NCI-H187 (cell line): ENCODE data around the gene CMIP.
"Not testable (repeated sequence)": the region's sequence is repeated elsewhere in the genome, so short reads cannot be mapped to it uniquely, and the experiment has no call there.

Experiments used
- DNase-seq, 2 experiments: peaks; one replicate each; lab custom pipeline; 2025; lab: John Stamatoyannopoulos, UW

CMIP gene

DNA sequence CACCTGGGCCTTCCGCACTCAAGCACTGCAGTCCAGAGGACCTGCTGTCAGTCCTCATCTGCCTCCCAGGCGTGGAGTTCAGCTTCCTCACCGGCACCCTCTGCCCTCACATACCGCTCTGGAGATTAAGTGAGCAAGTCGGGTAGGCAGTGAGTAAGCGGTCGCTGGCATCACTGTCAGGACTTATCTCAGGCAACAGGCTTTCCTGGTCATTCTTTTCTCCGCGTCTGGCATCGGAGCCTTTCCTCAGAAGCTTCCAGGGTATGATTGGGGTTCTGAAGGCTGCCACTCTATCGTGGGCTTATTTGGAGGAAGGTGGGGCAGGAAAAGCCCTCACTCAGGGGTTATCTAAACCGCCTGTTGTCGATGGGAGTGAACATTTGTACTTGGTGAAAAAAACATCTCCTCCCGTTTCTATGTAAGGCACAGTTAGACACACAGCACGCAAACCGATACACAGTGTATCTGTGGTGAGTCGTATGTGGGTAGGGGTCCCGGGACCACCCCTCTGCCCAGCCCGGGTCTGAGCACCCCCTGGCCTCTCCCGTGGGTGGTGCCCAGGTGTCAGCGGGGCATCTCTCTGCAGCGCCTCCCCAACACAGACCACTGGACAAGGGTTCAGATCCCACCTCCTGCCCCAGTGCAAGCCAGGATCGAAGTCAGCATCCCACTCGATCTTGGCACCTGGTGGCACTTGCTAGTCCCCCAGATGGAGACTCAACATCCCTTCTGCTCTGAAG, 242.0 kb downstream of the CMIP start:
- no peak for DNase-seq

DNA sequence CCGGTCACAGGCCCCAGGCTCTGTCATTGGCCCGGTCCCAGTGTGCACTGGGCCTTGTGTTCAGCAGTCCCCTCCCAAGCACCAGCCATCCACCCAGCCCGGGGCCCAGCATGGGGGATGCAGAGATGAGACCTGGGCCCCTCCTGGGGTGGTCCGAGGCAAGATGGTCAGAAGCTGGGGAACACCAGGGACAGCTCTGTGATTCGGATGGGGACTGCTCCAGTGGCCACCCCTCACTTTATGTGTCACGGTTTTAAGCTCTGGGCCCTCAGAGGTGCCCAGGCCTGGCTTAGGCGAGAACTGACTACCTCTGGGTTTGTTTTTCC, 242.5 kb downstream of the CMIP start:
- DNase-seq = no peak

DNA sequence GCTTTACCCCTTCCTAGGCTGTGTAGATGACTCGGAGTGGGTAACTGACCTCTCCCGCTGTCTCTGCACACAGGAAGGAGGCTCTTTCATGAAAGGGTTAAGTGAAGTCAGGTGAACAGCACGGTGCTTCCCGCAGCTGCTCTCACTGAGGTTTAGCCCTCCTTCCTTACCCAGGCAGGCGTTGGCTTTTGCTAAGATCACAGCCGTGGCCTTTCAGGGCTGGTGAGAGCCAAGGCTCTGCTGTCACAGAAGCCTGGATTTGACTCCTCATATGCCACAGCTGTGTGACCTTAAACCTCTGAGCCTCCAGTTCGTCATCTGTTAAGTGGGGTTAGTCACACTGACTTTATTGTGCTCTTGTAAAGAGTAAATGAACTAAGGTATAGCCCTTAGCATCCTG, 243.6 kb downstream of the CMIP start:
- no peak for DNase-seq

DNA sequence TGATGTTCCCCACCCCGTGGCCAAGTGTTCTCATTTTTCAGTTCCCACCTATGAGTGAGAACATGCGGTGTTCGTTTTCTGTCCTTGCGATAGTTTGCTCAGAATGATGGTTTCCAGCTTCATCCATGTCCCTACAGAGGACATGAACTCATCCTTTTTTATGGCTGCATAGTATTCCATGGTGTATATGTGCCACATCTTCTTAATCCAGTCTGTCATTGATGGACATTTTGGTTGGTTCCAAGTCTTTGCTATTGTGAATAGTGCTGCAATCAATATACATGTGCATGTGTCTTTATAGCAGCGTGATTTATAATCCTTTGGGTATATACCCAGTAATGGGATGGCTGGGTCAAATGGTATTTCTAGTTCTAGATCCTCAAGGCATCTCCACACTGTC, 244.2 kb downstream of the CMIP start:
- not testable (repeated sequence) for DNase-seq

- DNase-seq = no peak
Observed at GRCh38 chr16:81692021-81692420, 247.4 kb downstream of the CMIP start.

- DNase-seq = no peak
Observed at GRCh38 chr16:81692571-81692970, 248.0 kb downstream of the CMIP start.

DNA sequence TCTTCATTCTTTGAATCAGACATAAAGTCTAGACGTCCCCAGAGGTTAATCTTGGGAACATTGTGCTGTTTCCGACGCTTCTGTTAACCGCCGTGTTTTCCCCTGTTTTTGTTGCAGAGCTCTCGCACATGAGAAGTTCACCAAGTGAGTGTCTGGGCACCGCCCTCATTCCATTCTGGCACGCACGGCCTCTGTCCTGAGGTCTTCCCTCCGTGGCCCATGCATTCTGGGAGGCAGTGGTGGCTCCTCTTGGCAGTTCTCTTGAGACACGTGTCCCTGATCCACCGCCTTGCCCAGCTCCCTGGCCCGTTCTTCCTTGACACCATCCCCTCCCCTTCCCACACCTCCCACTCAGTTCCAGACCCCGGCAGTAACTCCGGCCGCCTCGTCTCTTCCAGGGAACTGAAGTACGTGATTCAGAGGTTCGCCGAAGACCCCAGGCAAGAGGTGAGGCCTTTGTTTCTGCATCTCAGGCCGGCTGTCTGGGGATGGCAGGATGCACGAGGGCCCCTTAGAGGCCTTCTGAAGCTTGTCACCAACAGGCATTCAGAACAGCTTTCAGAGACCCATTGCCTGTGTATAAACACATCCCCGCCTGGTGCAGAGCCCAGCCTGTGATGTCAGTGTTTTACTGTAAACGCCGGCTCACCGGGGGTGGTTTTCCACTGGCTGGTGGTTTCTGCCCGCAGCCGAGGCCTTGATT, 248.6 kb downstream of the CMIP start:
- no peak for DNase-seq

DNA sequence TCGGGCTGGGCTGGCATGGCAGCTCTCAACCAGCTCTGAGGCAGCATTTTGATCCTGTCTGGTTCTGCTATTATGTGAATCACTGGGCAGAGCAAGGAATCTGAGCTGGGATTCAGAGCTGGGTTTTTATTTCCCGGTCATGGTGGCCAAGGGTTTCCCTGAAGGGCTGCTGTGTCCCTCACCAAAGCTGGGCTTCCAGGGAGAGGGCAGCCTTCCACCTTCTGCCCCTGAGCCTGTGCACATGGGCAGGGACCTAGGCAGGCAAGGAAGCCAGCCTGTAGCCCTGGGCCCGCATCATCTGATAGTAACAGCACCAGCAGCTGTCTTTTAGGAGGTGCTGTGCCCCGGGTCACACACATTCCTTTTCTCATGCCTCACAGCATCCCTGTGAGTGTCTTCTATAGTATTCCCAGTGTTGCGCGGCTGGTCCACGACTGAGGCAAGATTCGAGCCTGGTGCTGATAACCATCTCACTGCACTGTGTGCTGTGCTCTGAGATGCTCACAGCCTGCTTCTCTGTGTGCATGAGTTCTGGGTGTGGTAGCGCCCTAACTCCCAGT, 249.2 kb downstream of the CMIP start:
- no peak for DNase-seq

DNA sequence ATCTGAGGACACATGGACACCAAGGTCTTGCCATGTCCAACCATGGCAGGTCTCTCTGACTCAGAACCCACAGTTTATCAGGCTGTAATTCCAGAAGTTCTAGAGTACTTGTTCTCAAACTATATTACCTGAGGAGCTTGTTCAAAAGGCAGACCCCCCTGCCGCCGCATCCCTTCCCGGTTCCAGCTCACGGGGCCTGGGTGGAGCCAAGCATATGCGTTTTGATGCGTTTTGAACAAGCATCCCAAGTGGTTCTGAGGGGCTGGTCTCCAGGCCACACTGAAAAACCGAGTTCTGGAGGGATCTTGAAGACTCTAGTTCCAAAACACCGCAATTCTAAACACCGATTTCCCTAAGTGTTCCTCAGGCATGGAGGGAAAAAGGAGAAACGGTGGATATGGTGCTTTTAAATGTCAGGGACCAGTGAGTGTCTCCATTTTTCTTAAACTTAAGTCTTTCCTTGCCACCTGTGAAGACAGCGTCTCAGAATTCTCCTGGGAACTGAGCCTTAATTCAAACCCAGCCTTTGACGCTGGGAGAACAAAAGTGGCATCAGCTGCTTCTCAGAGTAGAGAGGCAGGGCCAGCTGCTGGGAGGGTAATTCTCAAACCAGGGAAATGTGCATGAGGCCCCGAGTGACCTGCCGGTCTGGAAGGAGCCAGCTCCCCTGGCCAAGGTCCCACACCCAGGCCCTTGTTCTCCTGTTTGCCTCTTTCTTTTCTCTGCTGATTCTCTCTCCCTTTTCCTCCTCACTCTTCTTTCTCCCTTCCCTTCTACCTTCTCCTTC, 250.1 kb downstream of the CMIP start:
- no peak for DNase-seq

DNA sequence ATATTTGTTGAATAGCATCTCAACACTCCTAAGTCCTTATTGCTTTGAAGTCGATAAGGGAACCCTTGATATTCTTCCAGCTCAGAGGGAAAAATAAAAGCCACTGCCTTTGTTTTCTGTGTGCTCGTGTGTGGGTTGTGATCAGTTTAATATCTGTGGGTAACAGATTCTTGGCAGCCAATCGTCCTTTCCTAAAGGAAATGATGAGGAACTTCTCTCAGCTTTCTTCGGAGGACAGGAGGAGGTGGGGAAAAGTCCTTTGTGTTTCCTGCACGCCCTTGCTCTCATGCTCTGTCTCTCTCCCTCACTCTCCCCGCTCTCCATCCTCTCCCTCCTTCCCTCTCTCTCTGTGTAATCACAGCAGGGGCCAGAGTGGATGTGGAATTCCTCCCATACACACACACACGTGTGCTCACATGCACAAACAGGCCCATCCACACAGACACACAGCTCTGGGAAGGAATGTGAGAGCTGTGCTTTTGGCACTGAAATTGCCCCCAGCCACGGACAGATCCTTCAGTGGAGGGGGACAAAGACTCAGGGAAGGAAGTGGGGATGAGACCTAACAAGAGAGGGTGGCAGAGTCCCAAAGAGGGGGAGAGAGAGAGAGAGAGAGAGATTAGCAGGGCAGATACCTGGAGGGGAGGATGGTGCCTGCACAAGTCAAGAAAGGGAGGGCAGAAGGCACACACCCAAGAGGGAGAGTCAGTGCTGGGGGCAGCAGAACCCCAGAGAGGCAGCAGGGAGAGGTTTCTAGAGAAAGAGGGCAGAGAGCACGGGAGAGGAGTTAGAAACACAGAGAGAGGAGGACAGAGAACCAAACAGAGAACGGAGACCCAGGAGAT, 250.9 kb downstream of the CMIP start:
- no peak for DNase-seq

GRCh38 chr16:81696166-81696960, 251.8 kb downstream of the CMIP start:
- no peak for DNase-seq

DNA sequence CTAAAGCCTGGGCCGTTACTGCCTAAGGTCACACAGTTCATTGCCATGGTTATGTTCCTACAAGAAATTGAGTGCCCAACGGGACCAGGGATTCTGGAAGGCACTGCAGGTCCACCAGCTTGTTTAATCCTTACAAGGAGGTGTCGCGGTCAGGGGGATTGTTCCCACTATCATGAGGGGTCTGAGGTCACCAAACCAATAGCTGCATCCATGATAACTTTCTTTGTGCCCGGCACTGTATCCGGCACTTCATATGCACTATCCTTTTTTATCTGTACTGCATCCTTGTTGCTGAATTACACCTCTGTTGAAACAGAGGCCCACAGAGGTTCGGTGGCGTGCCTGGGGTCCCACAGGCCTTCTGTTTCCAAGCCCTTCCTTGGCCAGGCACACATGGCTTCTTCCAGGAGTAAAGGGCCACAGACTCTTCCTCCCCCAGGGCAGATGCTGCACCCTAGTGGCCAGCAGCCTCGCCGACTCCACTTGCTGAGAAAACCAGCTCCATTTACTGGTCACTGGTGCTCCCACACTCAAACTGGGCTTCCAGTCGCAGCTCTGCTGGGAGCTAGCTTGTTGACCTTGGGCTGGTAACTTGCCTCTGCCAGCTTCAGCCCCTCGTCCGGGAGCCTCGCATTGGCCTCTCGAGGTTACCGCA, 252.5 kb downstream of the CMIP start:
- DNase-seq = no peak

- no peak for DNase-seq
Observed at GRCh38 chr16:81697616-81698309, 253.2 kb downstream of the CMIP start.

GRCh38 chr16:81698310-81698641, 253.7 kb downstream of the CMIP start:
- DNase-seq = no peak

DNA sequence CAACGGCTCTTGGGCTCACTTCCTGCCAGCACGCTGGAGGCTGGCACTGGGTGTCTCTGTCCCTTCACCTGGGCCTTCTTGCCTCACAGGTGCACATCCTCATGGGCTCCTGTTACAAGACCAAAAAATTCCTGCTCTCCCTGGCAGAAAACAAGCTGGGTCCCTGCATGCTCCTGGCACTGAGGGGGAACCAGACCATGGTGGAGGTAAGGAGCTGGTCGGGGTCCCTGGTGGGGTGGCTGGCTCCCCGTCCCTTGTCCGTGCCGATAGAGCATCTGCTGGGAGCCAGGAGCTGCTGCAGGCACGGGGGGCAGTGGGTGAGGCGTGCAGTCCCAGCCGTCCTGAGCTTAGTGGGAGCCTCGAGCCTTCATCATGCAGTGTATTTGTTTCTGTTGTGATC, 255.0 kb downstream of the CMIP start:
- DNase-seq = no peak

- DNase-seq = no peak
Observed at GRCh38 chr16:81700071-81700779, 255.6 kb downstream of the CMIP start.

GRCh38 chr16:81700780-81701165, 256.2 kb downstream of the CMIP start:
- DNase-seq = no peak

- no peak for DNase-seq
Observed at GRCh38 chr16:81701296-81701970, 256.8 kb downstream of the CMIP start.

DNA sequence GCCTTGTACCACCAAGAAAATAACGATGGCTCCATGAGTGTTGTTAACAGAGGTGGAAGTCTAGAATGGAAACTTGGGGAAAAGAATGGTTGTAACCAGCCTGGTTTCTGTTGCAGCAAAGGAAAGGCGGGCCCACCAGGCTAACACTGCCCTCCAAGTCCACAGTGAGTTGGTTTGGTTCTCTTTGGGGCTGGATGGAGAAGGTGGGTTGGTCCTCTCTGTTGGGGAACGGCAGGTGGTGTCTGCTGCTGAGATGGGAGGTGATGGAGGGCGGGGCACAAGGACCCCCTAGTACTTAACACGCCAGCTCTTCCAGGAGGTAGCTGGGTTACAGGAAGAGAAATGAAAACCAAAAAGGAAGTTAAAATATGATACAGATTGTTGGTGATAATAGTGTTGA, 257.9 kb downstream of the CMIP start:
- no peak for DNase-seq
